IPS-NIHi11 (cell line): ENCODE measurements around the gene BCAP31.
"Not testable (repeated sequence)": the region's sequence is repeated elsewhere in the genome, so short reads cannot be mapped to it uniquely, and the experiment has no call there.

ENCODE experiments used
- DNase-seq: peaks from one replicate; pipeline ENCODE4 v3.0.0; 2012; ENCODE audit warnings: mixed read lengths, low spot score

BCAP31 gene

GRCh38 chrX:153762626-153763173 lies 38.5 kb upstream of the BCAP31 start:
- DNase-seq = no peak

- peak; percentile 1 for DNase-seq
Measured at GRCh38 chrX:153761863-153762262, 37.7 kb upstream of the BCAP31 start.

GRCh38 chrX:153755136-153755535 lies 30.9 kb upstream of the BCAP31 start:
- no peak for DNase-seq

- DNase-seq = no peak
Measured at GRCh38 chrX:153750127-153750774, 26.1 kb upstream of the BCAP31 start.

- not testable (repeated sequence) for DNase-seq
Measured at GRCh38 chrX:153749017-153749416, 24.8 kb upstream of the BCAP31 start.

- DNase-seq = not testable (repeated sequence)
Measured at GRCh38 chrX:153746991-153747390, 22.8 kb upstream of the BCAP31 start.

GRCh38 chrX:153746359-153746758 lies 22.2 kb upstream of the BCAP31 start:
- no peak for DNase-seq

- not testable (repeated sequence) for DNase-seq
Measured at GRCh38 chrX:153745067-153745433, 20.9 kb upstream of the BCAP31 start.

DNA sequence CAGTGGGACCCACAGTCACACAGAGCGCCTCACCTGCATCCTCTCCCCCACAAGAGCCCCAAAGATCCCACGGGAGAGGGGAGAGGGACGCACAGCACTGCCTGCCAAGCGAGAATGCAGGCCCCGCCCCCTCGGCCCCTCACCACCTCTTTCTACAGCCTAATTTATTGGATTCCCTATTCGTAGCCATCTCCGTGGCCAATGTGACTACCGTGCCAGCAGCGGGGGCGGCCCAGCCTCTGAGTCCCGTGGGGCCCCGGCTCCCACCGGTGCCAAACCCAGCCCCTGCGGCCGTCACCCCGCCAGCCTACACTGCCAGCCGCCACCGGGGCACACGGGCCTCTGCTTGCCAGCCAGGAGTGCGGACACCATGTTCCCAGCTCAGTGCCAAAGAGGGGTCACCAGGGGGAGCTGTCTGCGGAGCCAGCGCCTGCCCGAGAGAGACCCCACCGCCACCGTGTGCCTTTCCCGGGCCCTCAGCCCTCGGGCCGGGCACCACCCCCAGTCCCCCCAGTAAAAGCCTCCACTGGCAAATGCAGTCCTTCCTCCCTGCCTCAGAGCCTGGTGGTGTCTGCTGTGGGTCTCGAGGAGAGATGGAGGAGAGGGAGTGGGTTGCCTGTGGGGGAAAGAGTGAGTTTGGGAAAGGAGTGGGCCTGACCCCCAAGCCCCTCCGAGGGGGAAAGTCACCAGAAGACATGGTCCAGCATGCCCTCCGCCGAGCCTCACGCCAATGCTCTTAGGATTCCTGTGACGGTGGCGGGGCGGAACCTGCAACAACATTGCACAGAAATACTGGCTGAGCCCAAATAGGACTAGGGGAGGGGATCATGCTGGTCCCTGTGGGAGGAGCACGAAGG lies 20.3 kb upstream of the BCAP31 start:
- no peak for DNase-seq

DNA sequence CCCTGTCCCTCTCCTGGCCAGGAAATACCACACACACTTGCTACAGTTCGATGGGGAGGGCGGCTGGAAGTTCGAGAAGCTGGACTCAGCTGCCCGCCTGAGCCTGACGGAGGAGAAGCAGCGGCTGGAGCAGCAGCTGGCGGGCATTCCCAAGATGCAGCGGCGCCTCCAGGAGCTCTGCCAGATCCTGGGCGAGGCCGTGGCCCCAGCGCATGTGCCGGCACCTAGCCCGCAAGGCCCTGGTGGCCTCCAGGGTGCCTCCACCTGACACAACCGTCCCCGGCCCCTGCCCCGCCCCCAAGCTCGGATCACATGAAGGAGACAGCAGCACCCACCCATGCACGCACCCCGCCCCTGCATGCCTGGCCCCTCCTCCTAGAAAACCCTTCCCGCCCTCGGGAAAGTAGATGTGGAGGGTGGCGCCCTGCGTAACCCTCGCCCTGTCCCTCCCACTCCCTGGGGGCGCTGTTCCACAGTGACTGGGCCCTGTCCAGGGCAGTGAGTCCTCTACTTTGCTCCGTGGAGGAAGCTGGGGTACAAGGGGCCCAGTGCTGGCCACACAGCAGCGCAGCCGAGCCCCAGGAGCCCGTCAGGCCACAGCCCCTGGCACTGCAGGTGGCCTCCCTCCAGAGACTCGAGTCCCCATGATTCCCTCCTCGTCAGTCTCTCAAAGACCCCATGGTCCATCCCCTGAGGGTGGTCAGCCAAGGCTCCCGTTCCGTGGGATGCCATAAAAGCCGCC lies 19.5 kb upstream of the BCAP31 start:
- not testable (repeated sequence) for DNase-seq

- DNase-seq = not testable (repeated sequence)
Measured at GRCh38 chrX:153742796-153743467, 18.7 kb upstream of the BCAP31 start.

DNA sequence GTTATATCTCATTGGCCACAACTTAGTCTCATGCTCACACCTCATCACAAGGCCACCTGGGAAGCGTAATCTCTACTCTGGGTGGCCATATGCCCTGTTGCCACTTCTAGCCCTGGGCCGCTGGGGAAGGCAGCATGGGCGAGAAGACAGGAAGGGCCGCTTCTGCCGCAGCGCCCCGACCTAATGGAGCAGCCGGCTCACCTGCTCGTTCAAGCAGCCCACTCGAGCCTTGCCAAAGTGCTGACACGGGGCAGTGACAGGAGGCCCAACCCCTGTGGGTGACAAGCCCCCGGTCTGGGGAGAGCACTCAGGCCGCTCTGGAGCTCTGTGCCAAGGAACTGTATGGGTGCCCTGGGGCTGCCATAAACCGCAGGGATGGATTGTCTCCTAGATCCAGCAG lies 17.9 kb upstream of the BCAP31 start:
- not testable (repeated sequence) for DNase-seq

DNA sequence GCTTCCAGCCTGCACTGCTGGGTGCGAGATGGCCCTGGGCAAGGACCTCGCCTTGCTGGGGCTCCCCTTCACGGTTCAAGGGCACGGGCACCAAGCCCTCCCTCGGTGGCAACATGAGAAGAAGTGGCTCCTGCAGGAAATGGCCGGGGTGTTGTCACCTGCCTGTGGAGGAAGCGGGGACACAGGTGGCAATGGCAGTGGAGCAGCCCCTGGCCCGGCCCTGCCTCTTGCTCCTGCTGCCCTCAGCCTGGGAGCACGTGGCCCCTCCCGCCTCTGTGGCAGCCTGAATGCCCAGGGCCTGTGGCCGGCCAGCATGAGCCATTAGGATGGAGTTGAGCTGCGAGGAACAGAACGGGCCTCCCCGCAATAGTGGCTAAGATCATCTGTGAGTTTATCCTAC lies 17.3 kb upstream of the BCAP31 start:
- no peak for DNase-seq

- no peak for DNase-seq
Measured at GRCh38 chrX:153740631-153741222, 16.5 kb upstream of the BCAP31 start.

GRCh38 chrX:153739754-153740486 lies 15.7 kb upstream of the BCAP31 start:
- no peak for DNase-seq

DNA sequence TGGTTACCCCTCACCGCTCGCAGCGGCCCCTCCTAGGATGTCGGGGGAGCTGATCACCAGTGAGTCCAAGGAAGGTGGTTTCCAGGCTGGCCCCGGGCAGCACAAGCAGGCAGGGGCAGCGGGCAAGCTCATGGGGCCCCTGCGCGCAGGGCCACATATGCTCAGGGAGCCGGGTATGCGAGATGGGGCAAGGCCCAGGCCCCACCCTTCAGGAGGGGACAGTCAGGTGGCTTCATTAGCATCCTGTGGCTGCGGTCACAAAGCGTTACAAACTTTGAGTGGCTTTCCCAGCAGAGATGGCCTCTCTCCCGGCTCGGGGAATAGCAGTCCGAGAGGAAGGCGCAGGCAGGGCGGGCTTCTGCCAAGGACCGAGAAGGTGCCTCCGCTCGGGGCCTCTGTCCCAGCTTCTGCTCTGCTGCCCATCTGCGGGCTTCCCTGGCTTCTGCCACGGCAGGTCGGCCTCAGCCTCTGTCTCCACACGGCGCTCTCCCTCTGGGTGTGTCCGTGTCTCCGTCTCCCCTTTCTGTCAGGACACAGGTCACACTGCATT lies 13.9 kb upstream of the BCAP31 start:
- DNase-seq = no peak

DNA sequence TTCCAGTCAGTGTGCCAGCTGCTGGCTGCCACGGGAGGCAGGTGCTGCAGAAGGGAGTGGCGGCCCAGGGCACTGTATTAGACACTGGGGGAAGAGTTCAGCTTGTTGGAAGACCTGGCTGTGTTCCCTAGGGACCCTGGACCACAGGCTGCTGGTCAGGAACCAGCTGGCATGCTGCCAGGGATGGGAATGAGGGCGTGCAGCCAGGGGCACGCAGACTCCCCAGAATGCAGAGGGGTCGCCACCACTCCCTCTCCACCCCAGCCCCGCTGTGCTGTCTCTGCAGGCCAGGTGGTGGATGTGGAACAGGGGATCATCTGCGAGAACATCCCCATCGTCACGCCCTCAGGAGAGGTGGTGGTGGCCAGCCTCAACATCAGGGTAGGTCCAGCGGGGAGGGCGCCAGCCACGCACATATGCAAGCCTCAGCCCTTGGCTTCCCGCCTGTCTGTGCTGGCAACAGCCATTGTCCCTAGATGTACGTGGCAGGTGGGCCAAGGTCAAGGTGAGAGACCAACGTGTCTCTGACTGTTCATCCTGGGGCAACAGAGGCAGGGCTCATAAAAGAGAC lies 12.8 kb upstream of the BCAP31 start:
- no peak for DNase-seq

DNA sequence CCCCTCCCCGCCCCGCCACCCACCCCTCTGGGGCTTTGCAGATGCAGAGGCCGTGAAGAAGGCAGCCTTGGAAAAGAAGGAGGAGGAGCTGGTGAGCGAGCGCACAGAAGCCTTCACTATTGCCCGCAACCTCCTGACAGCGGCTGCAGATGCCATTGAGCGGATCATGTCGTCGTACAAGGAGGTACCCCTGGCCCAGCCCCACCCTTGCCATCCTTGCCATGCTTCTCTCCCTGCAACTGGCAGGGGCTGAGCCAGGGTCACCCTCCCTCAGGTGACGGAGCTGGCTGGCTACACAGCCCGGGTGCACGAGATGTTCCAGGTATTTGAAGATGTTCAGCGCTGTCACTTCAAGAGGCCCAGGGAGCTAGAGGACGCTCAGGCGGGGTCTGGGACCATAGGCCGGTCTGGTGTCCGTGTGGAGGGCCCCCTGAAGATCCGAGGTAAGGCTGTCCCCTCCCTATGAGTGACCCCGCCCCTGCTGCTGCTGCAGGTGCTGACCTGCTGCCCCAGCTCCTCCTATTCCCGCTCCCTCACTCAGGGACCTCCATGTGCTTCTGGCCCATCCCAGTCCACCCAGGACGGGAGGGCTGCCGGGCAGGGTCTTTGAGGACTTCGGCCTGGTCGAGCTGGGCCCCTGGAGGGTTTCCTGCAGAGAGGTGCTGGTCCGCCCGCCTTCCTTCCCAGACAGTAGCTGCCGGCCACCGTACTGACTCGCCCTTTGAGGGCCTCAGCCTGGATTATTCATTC lies 12.1 kb upstream of the BCAP31 start:
- no peak for DNase-seq

DNA sequence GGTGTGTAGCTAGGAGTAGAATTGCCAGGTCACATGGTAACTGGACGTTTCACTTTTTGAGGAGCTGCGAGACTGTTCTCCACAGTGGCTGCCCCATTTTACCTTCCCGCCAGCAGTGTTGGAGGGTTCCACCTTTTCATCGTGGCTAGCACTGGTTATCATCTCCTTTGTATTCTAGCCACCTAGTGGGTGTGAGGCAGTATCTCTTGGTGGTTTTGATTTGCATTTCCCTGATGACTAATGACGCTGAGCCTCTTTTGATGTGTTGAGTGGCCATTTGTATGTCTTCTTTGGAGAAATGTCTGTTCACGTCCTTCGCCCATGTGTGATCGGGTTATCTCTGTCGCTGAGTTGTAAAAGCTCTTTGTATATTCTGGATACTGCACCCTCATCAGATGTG lies 11.1 kb upstream of the BCAP31 start:
- no peak for DNase-seq
